CD4-positive, alpha-beta T cell treated with Interleukin-1 beta for 1 hour (primary cell): Measurements from ENCODE around the gene SGK1.
"Not testable (repeated sequence)": the region's sequence is repeated elsewhere in the genome, so short reads cannot be mapped to it uniquely, and the experiment has no call there.

ENCODE experiments used
- DNase-seq, 2 donors: peaks; one replicate each; pipeline ENCODE4 v3.0.0-alpha.2; 2020 to 2022

SGK1 gene

DNA sequence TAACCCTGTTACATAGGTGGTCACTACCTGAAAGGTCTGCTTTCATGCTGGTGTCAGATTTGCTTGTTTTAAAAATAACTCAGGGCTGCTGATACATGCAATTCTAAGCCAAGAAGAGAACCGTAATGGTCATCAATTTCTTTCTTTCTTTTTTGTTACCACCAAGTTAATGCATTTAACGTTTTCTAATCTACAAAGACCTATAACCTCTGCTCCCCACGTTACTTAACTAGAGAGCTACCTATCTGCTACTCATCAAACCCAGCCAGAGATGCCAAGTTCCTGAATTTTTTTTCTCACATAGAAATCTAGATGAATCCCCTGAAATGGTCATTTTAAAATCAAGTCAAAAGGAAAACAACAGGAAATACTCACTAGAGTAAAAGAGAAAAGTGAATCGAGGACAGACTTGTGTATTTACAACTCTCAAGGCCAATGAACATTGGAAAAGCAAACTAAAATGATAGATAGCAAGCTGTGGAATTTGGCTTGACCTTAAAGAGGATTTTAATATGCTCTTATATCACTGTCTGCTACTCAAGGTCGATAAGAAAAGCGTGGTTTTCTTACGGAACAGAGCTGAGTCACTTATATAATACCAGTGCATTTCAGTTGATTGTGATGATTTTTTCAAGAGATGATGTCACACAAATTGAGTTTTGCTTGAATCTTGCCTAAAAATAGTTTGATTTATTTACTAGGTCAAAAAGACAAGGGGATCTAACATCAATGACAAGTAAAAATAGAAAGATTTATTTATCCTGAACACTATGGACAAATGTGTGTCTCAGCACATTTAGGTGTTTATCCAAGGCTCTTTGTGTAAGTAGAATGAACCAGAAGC lies 67.9 kb downstream of the SGK1 start:
- DNase-seq: no peak

DNA sequence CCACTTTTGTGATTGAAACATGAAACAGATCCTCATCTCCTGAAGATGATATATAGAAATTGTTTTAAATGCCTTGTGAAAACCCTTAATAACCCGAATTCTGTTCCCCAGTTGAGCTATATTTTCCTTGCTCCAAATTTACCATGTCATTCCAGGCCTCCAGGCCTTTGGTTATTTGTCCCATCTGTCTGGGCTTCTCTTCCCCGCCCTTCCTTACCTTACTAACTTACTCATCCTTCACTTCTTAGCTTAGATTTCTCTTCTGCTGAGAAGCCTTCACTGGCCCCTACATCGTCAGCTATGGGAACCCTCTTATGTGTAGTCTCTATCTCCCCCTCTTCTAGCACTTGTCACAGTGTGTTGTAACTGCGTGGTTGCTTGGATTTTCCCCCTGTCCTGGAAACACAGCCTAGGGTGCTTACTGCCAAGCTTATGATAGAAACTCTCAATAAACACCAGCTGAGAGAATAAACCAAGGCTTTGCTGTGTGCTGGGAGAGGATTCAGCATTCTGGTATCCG lies 68.6 kb downstream of the SGK1 start:
- peak in 1 of 2 donors; percentile 10 for DNase-seq

DNA sequence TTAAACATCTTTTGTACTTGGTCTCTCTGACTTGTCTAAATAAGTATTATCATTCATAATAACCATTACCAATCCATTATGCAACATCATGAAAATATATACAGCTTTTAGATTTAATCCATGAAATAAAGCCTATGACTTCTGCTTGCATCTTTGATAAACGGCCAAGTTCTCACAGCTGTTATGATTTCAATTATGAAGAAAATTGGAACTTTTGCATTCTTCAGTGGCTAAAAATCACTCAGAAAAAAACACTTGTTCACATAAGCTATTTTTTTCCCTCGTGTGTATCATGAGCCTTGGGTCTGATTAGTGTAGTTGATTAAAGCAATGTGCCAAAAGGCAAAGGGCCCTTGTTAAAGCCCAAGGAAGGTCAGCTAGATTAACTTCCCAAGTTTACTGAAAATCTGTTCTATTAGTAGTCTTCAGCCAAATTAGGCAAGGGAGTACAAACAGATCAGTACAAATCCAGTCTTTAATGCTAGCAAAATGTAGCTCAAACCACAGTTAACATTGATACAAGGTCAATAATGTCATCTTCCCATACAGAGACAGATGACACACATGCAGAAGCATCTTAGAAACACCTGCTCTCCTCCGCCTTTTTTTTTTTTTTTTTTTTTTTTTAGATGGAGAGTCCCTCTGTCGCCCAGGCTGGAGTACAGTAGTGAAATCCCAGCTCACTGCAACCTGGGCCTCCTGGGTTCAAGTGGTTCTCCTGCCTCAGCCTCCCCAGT lies 69.9 kb downstream of the SGK1 start:
- no peak for DNase-seq

GRCh38 chr6:134247231-134247833 lies 70.6 kb downstream of the SGK1 start:
- peak; percentile 81 to 87 for DNase-seq

DNA sequence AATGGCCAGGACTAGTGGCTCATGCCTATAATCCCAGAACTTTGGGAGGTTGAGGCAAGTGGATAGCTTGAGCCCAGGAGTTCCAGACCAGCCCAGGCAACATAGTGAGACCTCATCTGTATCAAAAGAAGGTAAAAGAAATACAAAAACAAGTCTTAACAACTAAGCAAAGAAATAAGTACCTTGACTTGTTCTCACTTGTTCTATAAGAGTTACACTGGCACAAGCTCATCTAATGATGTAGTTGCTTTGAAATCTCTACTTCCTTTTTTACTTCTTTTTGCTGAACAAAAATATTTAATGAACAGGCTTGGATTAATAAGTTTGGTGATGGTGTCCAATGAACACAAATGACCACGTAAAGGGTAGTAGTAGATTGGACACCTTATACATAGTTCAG lies 72.2 kb downstream of the SGK1 start:
- no peak for DNase-seq

- DNase-seq: no peak
Observed at GRCh38 chr6:134245041-134245440, 72.9 kb downstream of the SGK1 start.

DNA sequence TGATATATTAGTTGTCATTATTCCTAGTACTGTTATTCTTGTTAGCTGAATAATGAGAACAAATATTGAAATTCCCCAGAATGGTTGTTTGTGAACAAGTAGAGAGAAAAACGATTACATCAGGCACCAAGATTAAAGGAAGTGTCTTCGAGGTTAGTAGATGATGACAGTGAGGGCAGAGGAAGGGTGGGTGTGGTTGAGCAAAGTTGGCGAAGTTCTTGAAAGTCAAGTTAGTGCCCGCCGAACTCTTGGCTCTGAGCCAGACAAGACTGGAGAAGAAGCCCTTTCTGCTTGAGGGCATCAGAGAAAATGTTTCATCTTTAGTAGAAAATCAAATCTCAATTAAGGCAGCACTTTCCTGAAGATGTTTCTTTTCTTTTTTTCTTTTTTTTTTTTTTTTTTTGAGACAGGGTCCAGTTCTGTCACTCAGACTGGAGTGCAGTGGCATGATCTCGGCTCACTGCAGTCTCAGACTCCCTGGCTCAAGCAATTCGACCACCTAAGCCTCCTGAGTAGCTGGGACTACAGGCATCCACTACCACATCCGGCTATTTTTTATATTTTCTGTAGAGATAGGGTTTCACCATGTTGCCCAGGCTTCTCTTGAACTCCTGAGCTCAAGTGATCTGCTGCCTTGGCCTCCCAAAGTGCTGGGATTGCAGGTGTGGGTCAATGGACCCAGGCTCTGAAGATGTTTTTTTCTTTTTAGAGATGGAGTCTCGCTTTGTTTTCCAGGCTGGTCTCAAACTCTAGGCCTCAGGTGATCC lies 77.1 kb downstream of the SGK1 start:
- DNase-seq: peak; percentile 86 to 92

GRCh38 chr6:134238960-134239795 lies 78.7 kb downstream of the SGK1 start:
- DNase-seq: no peak

DNA sequence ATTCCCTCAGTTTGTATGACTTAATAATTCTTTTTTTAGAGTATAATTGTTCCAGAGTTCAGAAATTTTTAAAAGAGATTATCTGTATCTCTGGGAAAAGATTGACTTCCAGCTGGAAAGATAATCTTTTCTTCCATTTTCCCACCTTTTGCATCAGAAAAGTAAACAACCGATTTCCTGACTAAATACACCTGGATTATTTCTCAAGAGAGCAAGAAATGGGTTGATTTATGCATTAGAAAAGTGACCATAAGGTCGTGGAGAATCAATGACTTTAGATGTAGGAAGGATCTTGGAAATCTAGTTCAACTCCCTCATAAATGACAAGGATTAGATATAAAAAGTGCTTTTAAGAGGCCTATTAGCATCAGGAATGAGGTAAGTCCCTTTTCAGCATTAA lies 79.9 kb downstream of the SGK1 start:
- no peak for DNase-seq

- DNase-seq: peak; percentile 34 to 50
Observed at GRCh38 chr6:134235937-134236751, 81.8 kb downstream of the SGK1 start.

GRCh38 chr6:134235334-134235733 lies 82.6 kb downstream of the SGK1 start:
- not testable (repeated sequence) for DNase-seq

DNA sequence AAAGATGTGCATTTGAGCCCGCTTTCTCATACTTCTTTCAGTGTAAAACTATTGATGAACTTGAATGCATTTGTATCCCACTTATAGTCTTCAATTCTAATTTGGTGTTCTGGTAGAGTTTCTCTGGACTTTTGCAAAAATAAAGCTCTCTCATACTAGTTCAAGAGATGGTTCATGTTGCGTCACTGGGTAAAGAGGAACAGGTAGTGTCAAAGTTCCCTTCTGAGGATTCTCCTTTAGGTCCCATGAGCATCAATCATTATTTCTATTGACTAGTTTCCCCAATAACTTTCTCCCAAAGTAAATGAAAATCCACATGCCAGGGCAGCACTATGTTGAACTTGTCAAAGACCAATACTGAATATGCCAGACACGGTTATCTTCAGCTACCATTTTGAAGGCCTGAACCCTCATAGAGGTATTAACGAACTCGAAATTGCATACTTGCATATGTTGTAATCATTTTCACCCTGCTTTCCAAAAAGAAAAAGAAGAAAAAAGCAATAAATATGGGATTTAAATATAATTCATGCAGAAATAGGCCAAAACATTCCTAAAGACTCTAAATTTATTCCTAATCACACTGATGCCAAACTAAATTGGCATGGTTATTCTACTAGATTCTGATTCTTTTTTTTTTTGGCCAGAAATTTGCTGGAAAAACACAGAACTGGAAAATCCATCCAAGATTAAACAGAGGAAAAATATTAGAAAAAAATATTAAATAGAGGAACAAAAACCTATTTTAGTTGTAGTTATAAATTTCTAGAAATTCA lies 84.5 kb downstream of the SGK1 start:
- no peak for DNase-seq

GRCh38 chr6:134230940-134231339 lies 87.0 kb downstream of the SGK1 start:
- no peak for DNase-seq

- DNase-seq: peak in 1 of 2 donors; percentile 68
Observed at GRCh38 chr6:134230087-134230700, 87.7 kb downstream of the SGK1 start.

- DNase-seq: no peak
Observed at GRCh38 chr6:134229520-134229919, 88.4 kb downstream of the SGK1 start.

DNA sequence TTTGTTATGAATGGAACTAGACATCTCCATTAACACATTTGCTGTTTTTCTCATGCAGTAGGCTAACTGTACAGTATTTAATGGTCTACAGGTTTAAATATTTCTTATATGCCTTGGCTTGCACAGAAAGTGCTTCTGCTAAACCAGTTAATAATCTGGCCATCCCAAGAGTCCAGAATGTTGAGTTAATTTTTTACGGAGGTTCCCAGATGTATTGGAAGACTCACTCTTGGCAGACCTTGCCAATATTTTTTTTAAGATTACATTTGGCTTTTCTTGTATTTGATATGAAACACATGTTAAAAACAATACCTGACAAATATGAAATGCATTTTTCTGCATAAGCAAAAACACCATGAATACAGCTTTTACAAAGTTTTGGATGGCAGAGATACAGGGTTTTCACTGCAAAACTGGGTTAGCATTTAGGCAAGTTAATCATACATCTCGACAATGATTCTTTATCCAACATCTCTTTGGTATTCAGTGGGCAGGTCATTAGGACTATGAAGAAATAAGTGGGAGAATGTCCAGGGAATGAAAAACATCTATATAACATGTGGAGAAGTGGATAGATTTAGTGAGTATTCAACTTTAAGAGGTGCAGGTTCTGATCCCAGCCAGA lies 94.0 kb downstream of the SGK1 start:
- DNase-seq: no peak

- DNase-seq: no peak
Observed at GRCh38 chr6:134221250-134221649, 96.7 kb downstream of the SGK1 start.

GRCh38 chr6:134217798-134218140 lies 100.1 kb downstream of the SGK1 start:
- no peak for DNase-seq

DNA sequence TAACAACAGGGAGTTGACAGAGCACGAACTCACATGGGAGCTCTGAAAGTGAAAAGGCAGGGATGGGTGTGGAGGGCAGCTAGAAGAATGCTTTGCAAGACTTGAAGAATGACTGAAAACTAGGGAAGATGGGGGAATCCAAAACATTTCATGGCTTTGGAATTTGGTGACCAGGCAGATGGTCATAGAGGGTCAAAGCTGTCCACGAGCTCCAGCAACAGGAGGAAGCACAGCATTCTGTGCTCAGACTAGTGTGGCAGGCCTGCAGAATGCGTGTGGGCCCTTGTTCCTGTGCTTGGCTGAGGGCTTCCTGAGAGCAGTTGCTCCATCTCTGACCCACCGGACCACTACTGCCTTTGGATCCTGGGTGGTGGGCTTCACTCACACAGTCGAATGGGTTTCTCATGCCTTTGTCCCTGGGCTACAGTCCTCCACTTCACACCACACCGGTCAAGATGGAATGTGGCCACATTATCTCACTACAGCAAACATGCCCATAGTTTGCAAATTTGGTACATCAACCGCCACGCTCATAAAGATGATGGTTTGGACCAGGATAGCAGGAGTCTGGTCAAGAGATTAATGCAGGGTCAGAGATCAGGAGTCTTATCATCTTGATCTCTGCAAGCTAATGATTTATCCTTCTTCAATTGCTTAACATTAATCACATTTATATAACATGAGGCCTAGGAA lies 100.7 kb downstream of the SGK1 start:
- DNase-seq: no peak
